Neuronal stem cell (in vitro differentiated cells): Measurements from ENCODE around the gene ERCC8.

Source experiments
- DNase-seq: peaks from one replicate; pipeline ENCODE4 v3.0.0-alpha.2; 2013; ENCODE audit warnings: low spot score
- H2AFZ ChIP-seq: one replicate; pipeline ENCODE4 v1.6.1; 2013; ENCODE audit warnings: mild to moderate bottlenecking, low read length, inconsistent platforms
- H2AK5ac ChIP-seq: 2 replicates; pipeline ENCODE4 v1.6.1; 2013; ENCODE audit warnings: low read depth, mild to moderate bottlenecking, inconsistent platforms, low read length, moderate library complexity, mixed read lengths
- H2BK120ac ChIP-seq: 2 replicates; pipeline ENCODE4 v1.6.1; 2013; ENCODE audit warnings: low read depth, mild to moderate bottlenecking, inconsistent platforms, low read length, moderate library complexity, mixed read lengths
- H2BK12ac ChIP-seq: one replicate; pipeline ENCODE4 v1.6.1; 2013; ENCODE audit warnings: low read length, inconsistent platforms
- H2BK15ac ChIP-seq: 2 replicates; pipeline ENCODE4 v1.6.1; 2013; ENCODE audit warnings: mild to moderate bottlenecking, low read length, inconsistent platforms, mixed read lengths
- H2BK5ac ChIP-seq: one replicate; pipeline ENCODE4 v1.6.1; 2013; ENCODE audit warnings: inconsistent platforms, mild to moderate bottlenecking, low read length, moderate library complexity
- H3K14ac ChIP-seq: one replicate; pipeline ENCODE4 v1.6.1; 2013; ENCODE audit warnings: low read length, inconsistent platforms
- H3K18ac ChIP-seq: 2 replicates; pipeline ENCODE4 v1.6.1; 2013; ENCODE audit warnings: low read length, inconsistent platforms
- H3K23ac ChIP-seq: 2 replicates; pipeline ENCODE4 v1.6.1; 2013; ENCODE audit warnings: low read depth, mild to moderate bottlenecking, mixed read lengths, low read length, inconsistent platforms; ENCODE audit not compliant: poor library complexity
- H3K27ac ChIP-seq: replicated peaks from 3 replicates; pipeline ENCODE4 v1.5.1; 2013; ENCODE audit warnings: low read length, inconsistent platforms
- H3K27me3 ChIP-seq, 3 experiments: 2 replicates each; pipeline ENCODE4 v1.6.1; 2013; ENCODE audit warnings: low read length in 3 of 3, mild to moderate bottlenecking in 2 of 3, inconsistent platforms in 1 of 3, low read depth in 1 of 3, mixed read lengths in 1 of 3, moderate library complexity in 1 of 3; ENCODE audit not compliant: control insufficient read depth in 3 of 3, insufficient read depth in 3 of 3
- H3K36me3 ChIP-seq, 2 donors: replicated peaks in 1 of 2; 2 replicates each; pipeline ENCODE4 v1.6.1; 2013; ENCODE audit warnings: low read length in 2 of 2; ENCODE audit not compliant: control insufficient read depth in 2 of 2, insufficient read depth in 2 of 2
- H3K4ac ChIP-seq: 2 replicates; pipeline ENCODE4 v1.6.1; 2013; ENCODE audit warnings: inconsistent platforms, mild to moderate bottlenecking, low read length, moderate library complexity
- H3K4me1 ChIP-seq, 2 donors: 1 replicate in 1 of 2; 2 replicates in 1 of 2; pipeline ENCODE4 v1.6.1; 2013; ENCODE audit warnings: low read length in 2 of 2, low read depth in 1 of 2; ENCODE audit not compliant: control insufficient read depth in 2 of 2, insufficient read depth in 1 of 2
- H3K4me2 ChIP-seq: one replicate; pipeline ENCODE4 v1.6.1; 2013; ENCODE audit warnings: mild to moderate bottlenecking, low read length, inconsistent platforms; ENCODE audit not compliant: insufficient read depth, poor library complexity, severe bottlenecking
- H3K4me3 ChIP-seq, 2 donors: 2 replicates each; pipeline ENCODE4 v1.5.1; 2013; ENCODE audit warnings: low read length in 2 of 2, mild to moderate bottlenecking in 2 of 2, inconsistent platforms in 1 of 2, moderate library complexity in 1 of 2
- H3K79me1 ChIP-seq: one replicate; pipeline ENCODE4 v1.6.1; 2013; ENCODE audit warnings: low read depth, mild to moderate bottlenecking, inconsistent platforms, low read length, moderate library complexity
- H3K9ac ChIP-seq: one replicate; pipeline ENCODE4 v1.6.1; 2013; ENCODE audit warnings: mild to moderate bottlenecking, low read depth, low read length, inconsistent platforms; ENCODE audit not compliant: poor library complexity
- H3K9me3 ChIP-seq, 2 donors: replicated peaks in 1 of 2; 2 replicates each; pipeline versions ENCODE3 to v1.6.1; 2013; ENCODE audit warnings: low read length in 2 of 2, mild to moderate bottlenecking in 2 of 2, inconsistent platforms in 1 of 2, low read depth in 1 of 2, mixed read lengths in 1 of 2, moderate library complexity in 1 of 2; ENCODE audit not compliant: control insufficient read depth in 2 of 2, insufficient read depth in 1 of 2
- H4K8ac ChIP-seq: one replicate; pipeline ENCODE4 v1.6.1; 2013; ENCODE audit warnings: low read depth, mild to moderate bottlenecking, inconsistent platforms, low read length, moderate library complexity
- H4K91ac ChIP-seq: one replicate; pipeline ENCODE4 v1.6.1; 2013; ENCODE audit warnings: low read length, low read depth, mild to moderate bottlenecking, inconsistent platforms; ENCODE audit not compliant: poor library complexity
- WGBS, 2 donors: extraction: QIAGEN DNeasy Blood & Tissue Kit; methylation state at CpG; one replicate each; pipeline ENCODE4 v1.1.7; 2013; ENCODE audit warnings: missing lambda C conversion rate in 2 of 2, mixed read lengths in 1 of 2; ENCODE audit not compliant: insufficient read length in 2 of 2, insufficient replicate concordance in 1 of 2; ENCODE audit errors: extremely low coverage in 2 of 2; 5-methylcytosine and 5-hydroxymethylcytosine counted together

ERCC8 gene

GRCh38 chr5:60903356-60903755 is 41.5 kb downstream of the ERCC8 start:
- H3K4ac ChIP-seq: no peak overlapping the region

GRCh38 chr5:60896991-60897390 is 47.9 kb downstream of the ERCC8 start:
- H3K4me3 ChIP-seq: no peak overlapping the region
- H2AFZ ChIP-seq: no peak overlapping the region
- H3K23ac ChIP-seq: no peak overlapping the region
- no peaks in the 10 kb centered on the region for H3K79me1 ChIP-seq
- H3K9ac ChIP-seq: no peak overlapping the region
- H3K27me3 ChIP-seq: no peaks in the 10 kb centered on the region
- no peak overlapping the region for H3K27ac ChIP-seq
- H3K4me1 ChIP-seq: no peaks in the 10 kb centered on the region
- peaks cover 0 to 2% of the 10 kb centered on the region in 2 donors for H3K9me3 ChIP-seq
- H2BK5ac ChIP-seq: no peak overlapping the region
- H4K8ac ChIP-seq: no peak overlapping the region
- H2AK5ac ChIP-seq: no peak overlapping the region
- H3K4ac ChIP-seq: no peak overlapping the region
- no peak overlapping the region for H2BK120ac ChIP-seq
- no peak overlapping the region for H3K4me2 ChIP-seq
- no peak overlapping the region for H3K18ac ChIP-seq
- H3K14ac ChIP-seq: no peak overlapping the region
- no peak overlapping the region for H2BK15ac ChIP-seq
- H2BK12ac ChIP-seq: no peak overlapping the region
- H3K36me3 ChIP-seq: peaks cover 8 to 68% of the 10 kb centered on the region in 2 donors
- DNase-seq: no peak
- WGBS, 2 donors: no CpG with 5 or more reads among the region's 4 CpGs
- H4K91ac ChIP-seq: no peak overlapping the region

More at GRCh38 chr5:60903356-60903755, 41.5 kb downstream of the ERCC8 start:
- Histone ChIP-seq H2AFZ (no peak overlapping the region), H3K9ac (no peak overlapping the region), H3K9me3 (no peaks in the 10 kb centered on the region), H3K14ac (no peak overlapping the region), H2BK120ac (no peak overlapping the region), H3K27ac (no peak overlapping the region), H3K36me3 (peaks cover 0 to 29% of the 10 kb centered on the region in 2 donors), H3K4me2 (no peak overlapping the region), H3K4me3 (no peak overlapping the region), H2BK5ac (no peak overlapping the region), H3K18ac (no peak overlapping the region), H4K91ac (no peak overlapping the region), H2BK15ac (no peak overlapping the region), H2AK5ac (no peak overlapping the region), H3K79me1 (no peaks in the 10 kb centered on the region), H3K23ac (no peak overlapping the region), H3K4me1 (no peaks in the 10 kb centered on the region), H3K27me3 (no peaks in the 10 kb centered on the region), H4K8ac (no peak overlapping the region), H2BK12ac (no peak overlapping the region)
- WGBS, 2 donors: no CpG with 5 or more reads among the region's 4 CpGs
- DNase-seq: no peak

DNA sequence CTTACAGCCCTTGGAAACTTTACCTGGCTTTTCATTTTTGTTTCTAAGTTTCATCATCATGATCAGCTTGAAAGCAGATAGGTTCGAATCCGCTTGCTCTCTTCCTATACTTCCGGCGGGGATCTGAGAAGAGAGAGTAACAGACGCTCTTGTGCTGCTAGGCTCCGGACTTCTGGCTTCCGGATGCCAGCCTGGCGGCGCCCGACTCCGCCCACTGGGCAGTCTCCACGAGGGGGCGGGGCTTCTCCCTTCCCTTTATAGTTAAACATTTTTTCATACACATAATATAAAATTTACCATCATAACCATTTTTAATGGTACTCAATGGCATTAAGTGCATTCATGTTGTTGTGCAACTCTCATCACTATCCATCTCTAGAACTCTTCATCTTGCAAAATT is 51.3 kb downstream of the ERCC8 start:
- Histone ChIP-seq H2BK120ac (no peak overlapping the region), H3K36me3 (peaks cover 9 to 72% of the 10 kb centered on the region in 2 donors)
- WGBS, 2 donors: no CpG with 5 or more reads among the region's 13 CpGs

GRCh38 chr5:60891667-60892066 is 53.2 kb downstream of the ERCC8 start:
- Histone ChIP-seq H3K9ac (no peak overlapping the region), H2AFZ (no peak overlapping the region), H3K36me3 (peaks cover 7 to 60% of the 10 kb centered on the region in 2 donors), H2BK5ac (no peak overlapping the region), H3K4me3 (no peak overlapping the region), H3K4me1 (no peaks in the 10 kb centered on the region), H3K18ac (no peak overlapping the region), H3K27ac (no peak overlapping the region), H3K27me3 (no peaks in the 10 kb centered on the region), H3K79me1 (no peaks in the 10 kb centered on the region), H2BK12ac (no peak overlapping the region), H3K4me2 (no peak overlapping the region), H4K8ac (no peak overlapping the region), H2BK15ac (no peak overlapping the region), H3K23ac (no peak overlapping the region), H4K91ac (no peak overlapping the region), H3K9me3 (peaks cover 0 to 2% of the 10 kb centered on the region in 2 donors), H2BK120ac (no peak overlapping the region), H3K4ac (no peak overlapping the region), H3K14ac (no peak overlapping the region), H2AK5ac (no peak overlapping the region)
- no CpG with 5 or more reads among the region's 2 CpGs for WGBS, 2 donors
- no peak for DNase-seq

More for the DNA sequence above, 51.3 kb downstream of the ERCC8 start:
- H2BK5ac ChIP-seq: no peak overlapping the region
- no peaks in the 10 kb centered on the region for H3K4me1 ChIP-seq
- no peak overlapping the region for H2AK5ac ChIP-seq
- H4K91ac ChIP-seq: no peak overlapping the region
- H3K18ac ChIP-seq: no peak overlapping the region
- H4K8ac ChIP-seq: no peak overlapping the region
- no peak overlapping the region for H3K9ac ChIP-seq
- H2AFZ ChIP-seq: no peak overlapping the region
- H3K4ac ChIP-seq: no peak overlapping the region
- no peak overlapping the region for H3K4me2 ChIP-seq
- no peak for DNase-seq
- H2BK12ac ChIP-seq: no peak overlapping the region
- H3K4me3 ChIP-seq: no peak overlapping the region
- no peak overlapping the region for H3K27ac ChIP-seq
- no peak overlapping the region for H2BK15ac ChIP-seq
- H3K27me3 ChIP-seq: no peaks in the 10 kb centered on the region
- no peak overlapping the region for H3K23ac ChIP-seq
- no peak overlapping the region for H3K14ac ChIP-seq
- no peaks in the 10 kb centered on the region for H3K79me1 ChIP-seq
- H3K9me3 ChIP-seq: peaks cover 0 to 2% of the 10 kb centered on the region in 2 donors
